DMS114 treated with DMSO at 0.1 percent for 48 hours (cell line): Measurements from ENCODE around the gene EID2B.

Experiments
- DNase-seq: peaks from one replicate; lab custom pipeline; 2025; ENCODE audit not compliant: unreplicated experiment; lab: John Stamatoyannopoulos, UW

The EID2B gene

GRCh38 chr19:39532233-39533002 lies at the start of gene EID2B:
Gene EID2B, minus strand, starts transcription at chr19:39532852. Its CDS starts 50 bp downstream, at chr19:39532802.
- DNase-seq = peak; percentile 94

DNA sequence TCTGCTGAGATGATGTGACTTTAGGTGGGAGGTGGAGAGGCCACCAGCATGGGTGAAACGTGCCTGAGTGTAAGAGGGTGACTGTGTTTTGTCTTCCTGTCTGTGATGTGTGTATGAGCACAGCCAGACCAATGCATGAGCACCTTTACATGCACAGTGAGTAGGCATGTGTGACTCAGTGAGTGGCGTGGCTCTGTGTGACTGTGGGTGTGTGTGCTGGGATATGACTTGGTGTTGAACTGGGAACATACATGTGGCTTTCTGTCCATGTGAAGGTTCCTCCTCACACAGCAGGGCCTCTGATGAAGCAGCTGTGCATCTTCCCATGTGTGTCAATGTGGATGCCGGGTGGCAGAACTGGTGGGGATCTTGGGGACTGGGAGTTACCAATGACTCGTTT lies 49.8 kb upstream of the EID2B start:
- DNase-seq = no peak

GRCh38 chr19:39568604-39569003 lies 36.0 kb upstream of the EID2B start:
- no peak for DNase-seq

GRCh38 chr19:39566064-39566463 lies 33.4 kb upstream of the EID2B start:
- no peak for DNase-seq

GRCh38 chr19:39563408-39563807 lies 30.8 kb upstream of the EID2B start:
- DNase-seq = no peak

DNA sequence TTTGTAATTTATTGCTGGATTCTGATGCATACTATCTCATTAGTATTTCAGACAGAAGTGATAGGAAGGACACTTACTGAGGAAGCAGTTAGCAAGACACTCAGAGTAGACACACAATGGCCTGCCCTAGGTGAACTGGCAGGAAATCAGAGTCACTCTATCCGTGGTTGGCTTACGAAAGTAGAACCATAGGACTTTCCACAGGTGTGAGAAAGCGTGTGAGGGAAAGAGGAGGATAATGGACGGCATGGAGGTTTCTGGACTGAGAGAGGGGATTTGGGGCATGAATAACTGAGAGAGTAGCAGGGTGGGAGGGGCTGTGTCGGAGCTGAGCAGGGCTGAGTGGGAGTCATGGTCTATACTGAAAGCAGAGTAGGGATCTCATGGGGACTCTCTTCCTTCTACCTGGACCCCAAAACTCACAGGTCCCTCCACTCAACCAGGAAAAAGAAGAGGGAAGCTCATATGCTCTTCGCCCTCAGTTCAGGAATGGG lies 26.0 kb upstream of the EID2B start:
- DNase-seq = no peak

DNA sequence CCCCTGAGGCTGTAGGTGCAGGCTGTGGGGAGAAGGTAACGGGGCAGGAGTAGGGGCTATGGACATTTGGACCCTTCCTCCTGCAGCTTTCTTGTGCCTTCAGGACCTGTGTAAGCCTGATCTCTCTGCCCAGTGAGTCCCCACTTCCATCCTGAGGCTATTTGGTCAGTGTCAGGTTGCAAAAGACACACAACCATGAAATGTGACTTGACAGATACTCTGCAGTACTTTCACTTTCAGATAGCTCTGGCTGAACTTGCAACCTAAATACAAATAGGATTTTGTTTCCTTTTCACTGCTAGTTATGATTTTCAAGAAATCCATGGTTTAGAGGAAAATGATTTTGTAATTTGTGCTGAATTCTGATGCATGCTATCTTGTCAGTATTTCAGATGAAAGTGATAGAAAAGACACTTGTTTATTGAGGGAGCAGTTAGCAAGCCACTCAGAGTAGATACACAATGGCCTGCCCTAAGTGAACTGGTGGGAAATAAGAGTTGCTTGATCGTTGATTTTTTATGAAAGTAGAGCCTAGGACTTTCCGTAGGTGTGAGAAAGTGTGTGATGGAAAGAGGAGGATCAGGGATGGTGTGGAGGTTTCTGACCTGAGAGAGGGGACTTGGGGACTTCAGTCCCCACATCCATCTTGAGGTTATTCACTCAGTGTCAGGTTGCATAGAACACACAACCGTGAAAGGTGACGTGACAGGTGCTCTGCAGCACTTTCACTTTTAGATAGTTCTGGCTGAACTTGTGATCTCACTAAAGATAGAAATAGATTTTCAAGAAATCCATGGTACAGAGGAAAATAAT lies 25.4 kb upstream of the EID2B start:
- no peak for DNase-seq

DNA sequence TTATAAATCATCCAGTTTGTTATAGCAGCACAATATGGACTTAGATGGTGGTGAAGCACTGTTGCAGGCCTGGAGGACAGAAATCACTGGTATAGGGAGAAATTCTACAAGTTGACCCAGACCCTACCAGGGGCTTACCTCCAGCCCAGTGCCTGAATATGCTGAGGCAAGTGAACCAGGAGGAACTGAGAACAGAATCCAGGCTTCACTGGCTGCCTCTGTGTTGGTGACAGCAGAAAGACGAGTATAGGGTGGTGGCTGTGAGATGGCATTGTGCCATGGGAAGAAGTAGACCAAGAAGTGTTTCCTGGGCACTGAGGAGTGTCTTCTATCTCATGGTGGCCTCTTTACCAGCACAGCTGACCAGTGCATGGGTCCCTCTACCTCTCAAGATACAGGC lies 23.2 kb upstream of the EID2B start:
- DNase-seq = no peak

DNA sequence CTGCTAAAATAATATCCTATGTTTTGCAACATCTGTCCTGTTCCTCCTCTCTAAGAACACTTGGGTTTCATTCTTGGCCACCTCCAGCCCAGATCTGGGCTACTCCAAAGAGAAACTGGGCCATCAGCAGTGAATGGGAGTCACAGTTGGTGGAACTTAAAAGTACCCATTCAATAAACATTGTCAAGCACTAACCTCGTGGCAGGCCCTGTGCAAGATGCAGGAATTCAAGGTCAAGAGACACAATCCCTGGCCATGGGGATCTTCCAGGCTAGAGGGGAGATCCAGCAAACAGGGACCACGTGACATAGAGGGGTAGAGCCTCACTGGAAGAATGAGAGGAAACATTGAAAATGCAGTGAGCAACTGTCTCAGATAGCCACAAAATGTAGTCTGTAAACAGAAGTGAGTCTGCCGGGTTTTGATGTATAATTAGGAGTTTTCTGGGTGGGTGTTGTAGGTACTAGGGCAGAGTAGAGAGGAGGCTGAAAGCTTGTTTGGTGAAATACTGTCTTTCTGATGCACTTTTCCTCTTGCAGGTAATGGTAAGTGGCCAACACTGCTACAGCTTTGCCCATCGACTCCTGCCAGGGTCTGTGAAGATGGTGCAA lies 22.2 kb upstream of the EID2B start:
- no peak for DNase-seq

- no peak for DNase-seq
Measured at GRCh38 chr19:39553082-39553652, 20.5 kb upstream of the EID2B start.

- no peak for DNase-seq
Measured at GRCh38 chr19:39550197-39550596, 17.5 kb upstream of the EID2B start.

DNA sequence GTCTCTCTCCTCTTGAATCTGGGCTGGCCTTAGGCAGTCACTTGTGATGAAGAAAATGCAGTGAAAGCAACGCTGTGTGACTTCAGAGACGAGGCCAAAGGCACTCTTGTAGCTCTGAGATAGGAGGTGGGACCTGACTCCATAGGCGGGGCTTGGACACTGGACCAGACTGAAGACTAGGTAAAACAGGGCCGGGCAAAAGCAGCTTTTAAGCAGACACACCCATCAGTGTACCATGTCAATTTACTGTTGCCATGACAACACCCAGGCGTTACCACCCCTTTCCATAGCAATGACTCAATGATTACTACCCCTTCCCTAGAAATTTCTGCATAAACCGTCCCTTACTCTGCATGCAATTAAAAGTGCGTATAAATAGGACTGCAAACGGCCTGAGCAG lies 13.9 kb upstream of the EID2B start:
- DNase-seq = no peak

DNA sequence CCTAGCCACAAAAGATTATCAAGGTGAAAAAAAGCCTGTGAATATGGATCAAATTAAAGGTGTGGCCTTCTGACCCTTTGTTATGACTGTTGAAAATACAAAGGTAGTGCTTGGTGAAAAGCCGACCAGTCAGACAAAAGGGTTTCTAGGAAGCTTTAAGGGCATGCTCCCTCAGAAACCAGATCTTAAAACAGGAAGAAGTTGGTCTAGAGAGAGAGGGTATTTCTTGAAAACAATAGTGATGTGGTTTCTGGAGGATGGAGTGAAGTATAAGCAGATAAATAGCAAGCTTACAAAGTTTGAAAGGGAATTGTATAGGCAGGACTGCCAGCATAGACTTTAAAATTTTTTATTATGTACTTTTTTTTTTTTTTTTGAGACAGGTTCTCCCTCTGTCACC lies 12.3 kb upstream of the EID2B start:
- DNase-seq = no peak

GRCh38 chr19:39544226-39544903 lies 11.7 kb upstream of the EID2B start:
- DNase-seq = no peak

GRCh38 chr19:39543477-39543857 lies 10.8 kb upstream of the EID2B start:
- DNase-seq = no peak

DNA sequence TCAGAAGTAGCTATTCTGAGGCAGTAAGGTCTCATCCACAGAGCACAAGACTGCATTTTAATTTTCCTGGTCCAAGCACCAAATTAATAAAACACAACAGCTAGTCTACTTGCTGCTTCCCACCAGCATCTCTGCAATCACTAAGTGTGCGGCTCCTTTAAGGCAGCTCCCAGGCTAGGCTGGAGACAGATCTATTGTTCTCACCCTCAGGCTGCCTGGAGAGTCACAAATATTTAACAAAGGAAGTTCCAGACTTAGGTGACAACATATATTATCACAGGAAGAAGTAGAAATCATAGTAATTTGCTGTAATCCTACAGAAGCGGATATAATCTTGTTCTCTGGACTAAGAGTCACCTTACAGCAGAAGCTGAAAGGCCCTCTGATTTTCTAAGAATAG lies 9.6 kb upstream of the EID2B start:
- DNase-seq = no peak

- DNase-seq = no peak
Measured at GRCh38 chr19:39540333-39540673, 7.7 kb upstream of the EID2B start.

DNA sequence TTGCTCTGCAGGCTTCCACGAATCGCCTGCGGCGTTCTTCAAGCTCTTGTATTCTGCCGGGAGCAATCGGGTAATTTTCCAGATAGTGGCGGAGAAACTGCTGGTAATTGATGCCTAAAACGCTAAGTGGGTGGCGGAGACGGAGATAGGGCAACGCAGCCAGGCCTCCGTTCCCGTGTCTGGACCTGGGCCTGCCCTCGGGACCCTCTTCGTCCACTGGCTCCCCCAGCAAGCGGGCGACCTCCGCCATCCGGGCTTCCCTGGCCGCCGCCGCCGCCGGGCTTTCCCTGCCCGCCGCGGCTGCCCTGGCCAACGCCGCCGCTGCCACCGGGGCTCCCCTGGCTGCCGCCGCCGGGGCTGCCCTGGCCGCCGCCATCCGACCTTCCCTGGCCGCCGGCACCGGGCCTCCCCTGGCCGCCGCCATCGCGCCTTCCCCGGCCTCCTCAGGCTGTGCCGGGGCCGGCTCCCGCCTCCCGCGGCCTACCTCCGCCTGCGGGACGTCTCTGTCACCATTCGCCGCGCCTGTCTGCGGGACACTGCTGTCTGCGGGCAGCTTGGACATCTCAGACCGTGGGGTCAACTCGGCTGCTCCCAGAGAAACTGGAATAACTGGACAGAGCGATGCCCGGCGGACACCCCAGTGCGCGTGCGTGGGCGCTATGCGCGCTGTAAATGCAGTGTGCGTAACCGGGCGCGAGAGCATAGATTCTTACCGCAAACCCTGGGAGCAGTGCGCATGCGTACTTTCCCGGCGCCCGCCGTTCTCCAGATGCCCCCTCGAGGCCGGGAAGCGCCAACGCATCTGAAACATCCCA lies 7.1 kb upstream of the EID2B start, which contains the start of gene EID2:
EID2 (minus strand) TSS at position 644 of the 815 bp plus-strand sequence; CDS start at position 562, 82 bp downstream.
- peak; percentile 96 for DNase-seq

DNA sequence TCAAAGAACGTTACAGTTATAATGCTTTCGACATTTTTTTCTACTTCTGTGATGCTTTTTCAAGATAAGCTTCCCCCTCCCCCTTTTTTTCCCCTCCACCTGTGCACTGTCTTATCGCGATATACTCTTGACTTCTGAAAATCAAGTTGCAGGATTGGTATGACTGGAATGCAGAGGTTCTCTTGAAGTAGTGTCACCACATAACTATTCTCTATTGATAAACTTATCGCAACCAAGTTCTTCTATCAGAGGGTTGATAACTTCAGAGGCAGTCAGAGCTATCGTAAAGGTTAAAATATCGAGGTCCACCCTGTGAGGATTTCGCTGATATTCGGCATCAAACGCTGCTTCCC lies 6.5 kb upstream of the EID2B start:
- DNase-seq = no peak

DNA sequence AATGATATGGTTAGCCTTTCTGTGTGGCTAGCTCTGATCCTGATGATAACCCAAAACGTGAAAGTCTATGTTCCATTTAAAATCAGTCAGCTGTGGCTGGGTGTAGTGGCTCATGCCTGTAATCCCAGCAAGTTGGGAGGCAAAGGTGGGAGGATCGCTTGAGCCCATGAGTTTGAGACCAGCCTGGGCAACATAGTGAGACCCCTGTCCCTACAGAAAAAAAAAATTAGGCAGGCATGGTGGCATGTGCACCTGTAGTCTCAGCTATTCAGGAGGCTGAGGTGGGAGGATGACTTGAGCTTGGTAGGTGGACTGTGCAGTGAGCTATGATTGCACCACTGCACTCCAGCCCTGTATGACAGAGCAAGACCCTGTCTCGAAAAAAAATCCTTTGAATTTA lies 1.1 kb upstream of the EID2B start:
- no peak for DNase-seq
